HepG2 (cell line): ENCODE results near the gene SIRT7. TPM values are rescaled to one million over a fixed set of nuclear protein-coding genes. Genes with fewer than 3 reads are reported as not detected.

Source experiments
- CBFB ChIP-seq: sonication (generic); formaldehyde crosslinking; IDR thresholded peaks from 2 replicates; pipeline ENCODE4 v1.4.0; 2020; ENCODE audit warnings: missing genetic modification reagents
- HMGXB3 ChIP-seq: sonication (generic); formaldehyde crosslinking; IDR thresholded peaks from 2 replicates; pipeline ENCODE4 v1.4.0; 2020; ENCODE audit warnings: missing genetic modification reagents, borderline replicate concordance
- HOXA9 ChIP-seq: sonication (generic); formaldehyde crosslinking; IDR thresholded peaks from 2 replicates; pipeline ENCODE4 v1.8.1; 2022; ENCODE audit warnings: missing genetic modification reagents, mild to moderate bottlenecking, moderate library complexity, borderline replicate concordance
- KDM3A ChIP-seq: IDR thresholded peaks from 2 replicates; pipeline ENCODE4 v1.6.1; 2018; ENCODE audit warnings: low read depth, missing compliant biosample characterization
- NFATC3 ChIP-seq: sonication (generic); formaldehyde crosslinking; IDR thresholded peaks from 2 replicates; pipeline ENCODE4 v1.5.1; 2020; ENCODE audit warnings: mild to moderate bottlenecking, missing genetic modification reagents
- PHB2 ChIP-seq: fragments of 450-650 bp; IDR thresholded peaks from 2 replicates; pipeline ENCODE4 v1.6.1; 2018; ENCODE audit not compliant: partially characterized antibody
- POLR2G ChIP-seq: fragments of 200-400 bp; formaldehyde crosslinking; IDR thresholded peaks from 2 replicates; pipeline ENCODE4 v1.6.1; 2018; ENCODE audit warnings: mild to moderate bottlenecking, low read depth, low read length, moderate library complexity
- SP5 ChIP-seq: IDR thresholded peaks from 2 replicates; pipeline ENCODE4 v1.6.1; 2016; ENCODE audit warnings: low read depth, borderline replicate concordance
- UBTF ChIP-seq: sonication (generic); formaldehyde crosslinking; IDR thresholded peaks from 2 replicates; pipeline ENCODE4 v1.4.0; 2020; ENCODE audit warnings: mild to moderate bottlenecking, missing genetic modification reagents
- ZMYM2 ChIP-seq: sonication (generic); formaldehyde crosslinking; IDR thresholded peaks from 2 replicates; pipeline ENCODE4 v1.8.0; 2022; ENCODE audit warnings: mild to moderate bottlenecking, missing genetic modification reagents
- ZNF256 ChIP-seq: sonication (generic); formaldehyde crosslinking; conservative IDR thresholded peaks from 2 replicates; pipeline ENCODE4 v1.4.0; 2020; ENCODE audit warnings: missing genetic modification reagents
- ZNF382 ChIP-seq: sonication (generic); formaldehyde crosslinking; IDR thresholded peaks from 2 replicates; pipeline ENCODE4 v1.5.0; 2020; ENCODE audit warnings: missing genetic modification reagents, mild to moderate bottlenecking, borderline replicate concordance
- ZNF629 ChIP-seq: sonication (generic); formaldehyde crosslinking; conservative IDR thresholded peaks from 2 replicates; pipeline ENCODE4 v1.5.0; 2020; ENCODE audit warnings: missing genetic modification reagents
- ZNF646 ChIP-seq: sonication (generic); formaldehyde crosslinking; IDR thresholded peaks from 2 replicates; pipeline ENCODE4 v1.9.0; 2021; ENCODE audit warnings: mild to moderate bottlenecking, missing genetic modification reagents
- ZSCAN12 ChIP-seq: sonication (generic); formaldehyde crosslinking; IDR thresholded peaks from 2 replicates; pipeline ENCODE4 v1.9.0; 2021; ENCODE audit warnings: mild to moderate bottlenecking, missing genetic modification reagents
- polyA plus RNA-seq, 8 experiments: library from polyadenylated mRNA; depleted of rRNA in 3 of 8; stranded (reverse) in 7 of 8; unstranded in 1 of 8; fragments of >200 nt; fragmentation: Illumina TruSeq in 4 of 8; extraction: Trizol in 4 of 8; gene quantifications; 2 replicates each; pipeline versions ENCODE4 v1.2.1 to v1.2.3, GENCODE V29; 2011 to 2016; ENCODE audit warnings: low read depth in 4 of 8, missing spikeins in 1 of 8, mixed read lengths in 1 of 8; ENCODE audit not compliant: insufficient read depth in 1 of 8
- total RNA-seq, 5 experiments: library from RNA; depleted of rRNA; stranded (reverse); fragments of >200 nt; fragmentation: Illumina TruSeq; extraction: Trizol; gene quantifications; 2 replicates each; pipeline ENCODE4 v1.2.3, GENCODE V29; 2016; ENCODE audit warnings: low read depth in 1 of 5

Gene SIRT7
- total and polyA plus RNA-seq, 2 of the 13 experiments (the other 11 are each of a cell fraction or from before 2014, with no cell fraction given), result 8.3 to 24.8 TPM

- TF ChIP-seq KDM3A (CRISPR knock-in tag) (no peak), ZNF629 (no peak), ZSCAN12 (CRISPR knock-in tag) (no peak), NFATC3 (CRISPR knock-in tag) (peak; percentile 29; the same call in 1 of the 2 replicates), SP5 (peak; percentile 35; the same call in 1 of the 2 replicates), ZNF646 (CRISPR knock-in tag) (no peak), HMGXB3 (CRISPR knock-in tag) (no peak), ZNF256 (CRISPR knock-in tag) (no peak), POLR2G (peak; percentile 62; the same call in 1 of the 2 replicates), UBTF (CRISPR knock-in tag) (peak; percentile 77), PHB2 (no peak), ZNF382 (CRISPR knock-in tag) (no peak), CBFB (CRISPR knock-in tag) (peak; percentile 45; the same call in 1 of the 2 replicates), HOXA9 (CRISPR knock-in tag) (no peak), ZMYM2 (CRISPR knock-in tag) (no peak; the same call in 1 of the 2 replicates)
These were observed 8.6 kb upstream of the SIRT7 start (continued) for GRCh38 chr17:81926451-81927151.
